SKM-1 treated with dmso at 0.1 percent for 144 hours (cell line): ENCODE data around the gene FAM181A.

Experiments
- DNase-seq: peaks from one replicate; lab custom pipeline; 2025; ENCODE audit not compliant: unreplicated experiment; lab: John Stamatoyannopoulos, UW

The FAM181A gene

DNA sequence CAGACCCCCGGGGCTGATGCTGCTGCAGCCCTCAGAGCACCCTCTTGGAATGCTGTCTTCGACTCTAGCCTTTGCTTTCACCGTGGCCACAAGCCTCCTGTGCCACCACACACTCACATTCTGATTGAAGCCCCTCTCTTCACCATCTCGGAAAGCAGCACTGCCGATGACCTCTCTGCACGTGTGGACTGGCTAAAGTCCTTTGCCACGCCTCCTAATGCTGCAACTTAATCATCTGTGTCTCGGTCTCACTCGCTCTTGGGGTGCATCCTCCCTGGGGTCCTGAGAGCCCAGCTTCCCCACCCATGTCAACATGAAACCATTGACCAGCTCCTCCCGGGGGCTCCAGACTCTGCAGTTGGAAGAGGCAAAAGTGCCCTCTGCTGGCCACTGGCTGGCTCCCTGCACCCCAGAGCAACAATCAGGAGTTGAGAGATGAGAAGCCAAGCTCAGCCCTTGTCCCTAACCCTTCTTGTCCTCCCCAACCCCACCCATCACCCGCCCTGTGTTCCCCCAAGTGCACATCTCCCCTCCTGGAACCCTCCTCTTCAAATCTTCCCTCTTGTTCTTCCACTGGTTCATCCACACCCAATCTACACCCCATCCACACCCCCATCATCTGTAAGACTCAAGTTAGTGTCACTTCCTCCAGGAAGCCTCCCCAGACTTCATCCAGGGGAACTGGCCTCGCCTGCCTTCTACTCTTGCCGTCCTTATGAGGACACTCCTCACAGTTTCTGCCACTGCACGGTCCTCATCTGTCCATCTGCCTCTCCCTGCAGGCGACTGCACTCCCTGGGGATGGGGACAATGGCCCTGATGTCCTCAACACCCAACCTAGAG is 23.6 kb upstream of the FAM181A start:
- no peak for DNase-seq

- no peak for DNase-seq
Observed at GRCh38 chr14:93905623-93906022, 21.5 kb upstream of the FAM181A start.

DNA sequence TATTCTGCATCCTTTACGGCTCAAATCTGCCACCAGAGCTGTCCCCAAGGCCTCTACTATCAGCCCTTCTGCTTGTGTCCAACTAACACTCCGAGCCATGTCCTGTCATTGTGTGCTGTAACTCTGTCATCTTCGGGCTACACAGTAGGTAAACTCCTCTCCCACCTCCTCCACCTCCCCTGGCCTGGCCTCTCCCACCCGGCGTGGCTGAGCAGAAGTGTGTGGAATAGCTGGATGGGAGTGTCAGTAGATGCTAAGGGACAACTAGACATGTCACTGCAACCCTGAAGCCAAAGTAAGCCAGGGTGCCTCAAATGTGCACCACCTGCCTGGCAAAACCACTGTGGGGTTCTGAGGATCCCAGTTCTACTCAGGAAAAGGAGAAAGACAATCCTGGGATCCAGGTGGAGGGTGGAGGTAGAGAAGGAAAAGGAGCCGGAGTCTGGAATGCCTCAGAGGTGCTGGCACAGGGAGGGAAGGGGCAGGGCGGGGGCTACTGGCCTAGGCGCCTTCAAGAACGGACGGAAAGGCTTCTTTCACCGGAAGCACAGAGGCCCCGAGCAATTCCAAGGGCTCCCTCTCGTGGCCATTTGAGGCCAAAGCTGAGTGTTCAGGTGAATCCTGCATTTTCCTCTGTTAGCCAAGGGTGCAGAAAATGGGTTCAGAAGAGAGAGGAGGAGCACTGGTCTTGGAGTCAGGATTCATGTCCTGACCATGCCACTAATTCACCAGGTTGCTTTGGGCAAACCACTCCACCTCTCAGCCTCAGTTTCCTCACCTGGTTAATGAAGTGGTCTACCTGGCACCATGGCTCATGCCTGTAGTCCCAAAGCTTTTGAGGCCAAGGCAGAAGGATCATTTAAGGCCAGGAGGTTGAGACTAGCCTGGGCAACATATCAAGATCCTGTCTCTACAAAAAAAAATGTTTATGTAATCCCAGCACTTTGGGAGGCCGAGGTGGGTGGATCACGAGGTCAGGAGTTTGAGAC is 20.5 kb upstream of the FAM181A start:
- peak; percentile 0 for DNase-seq

GRCh38 chr14:93909429-93910128 is 17.6 kb upstream of the FAM181A start:
- DNase-seq, result no peak

GRCh38 chr14:93911975-93912615 is 15.0 kb upstream of the FAM181A start:
- no peak for DNase-seq

GRCh38 chr14:93912782-93913181 is 14.4 kb upstream of the FAM181A start:
- DNase-seq, result no peak

GRCh38 chr14:93914278-93914677 is 12.9 kb upstream of the FAM181A start:
- no peak for DNase-seq

DNA sequence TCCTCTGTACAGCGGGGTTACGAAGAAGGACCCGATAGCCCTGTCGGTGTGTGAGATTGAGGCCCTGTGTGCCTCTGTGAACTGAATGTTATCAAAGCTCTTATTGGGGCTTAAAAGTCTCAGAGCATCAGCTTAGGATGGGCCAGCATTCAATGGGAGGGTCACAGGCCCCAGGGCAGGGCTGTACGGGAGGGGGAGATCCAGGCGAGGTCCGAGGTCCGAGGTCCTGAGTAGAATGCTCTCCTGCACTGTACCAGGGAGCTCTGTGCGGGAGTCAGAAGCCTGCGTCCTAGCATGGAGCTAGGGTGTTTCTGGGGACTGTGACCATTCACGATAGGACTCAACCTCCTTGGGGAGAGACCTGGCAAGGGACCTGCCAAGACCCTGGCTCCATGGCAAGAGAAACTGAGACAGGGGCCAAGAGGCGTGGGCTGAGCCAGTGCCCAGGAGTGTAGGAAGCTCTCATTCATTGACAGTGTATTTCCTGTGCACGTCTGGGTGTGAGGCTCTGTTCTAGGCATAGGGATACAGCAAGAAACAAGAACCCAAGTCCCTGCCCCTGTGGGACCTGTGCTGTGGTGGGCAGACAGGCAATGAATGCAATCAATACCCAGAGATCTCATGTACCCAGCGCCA is 12.0 kb upstream of the FAM181A start:
- DNase-seq, result no peak

GRCh38 chr14:93915800-93916199 is 11.3 kb upstream of the FAM181A start:
- DNase-seq, result no peak

DNA sequence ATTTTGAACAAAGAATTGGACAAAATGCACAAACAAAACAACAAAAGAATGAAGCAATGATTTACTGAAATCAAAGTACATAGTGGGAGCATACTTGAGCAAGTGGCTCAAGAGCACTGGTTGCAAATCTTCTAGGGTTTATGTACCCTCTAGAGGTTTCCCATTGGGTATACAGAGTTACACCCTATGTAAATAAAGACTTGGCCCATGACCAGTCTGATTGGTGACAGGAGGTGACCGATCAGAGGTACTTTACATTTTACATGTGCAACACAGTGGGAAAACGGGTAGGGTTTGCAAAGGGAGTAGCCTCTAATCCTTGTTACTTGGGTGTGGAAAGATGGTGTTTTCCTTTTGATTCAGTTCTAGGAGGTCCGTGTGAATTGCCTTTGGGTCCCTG is 10.6 kb upstream of the FAM181A start:
- DNase-seq, result no peak

DNA sequence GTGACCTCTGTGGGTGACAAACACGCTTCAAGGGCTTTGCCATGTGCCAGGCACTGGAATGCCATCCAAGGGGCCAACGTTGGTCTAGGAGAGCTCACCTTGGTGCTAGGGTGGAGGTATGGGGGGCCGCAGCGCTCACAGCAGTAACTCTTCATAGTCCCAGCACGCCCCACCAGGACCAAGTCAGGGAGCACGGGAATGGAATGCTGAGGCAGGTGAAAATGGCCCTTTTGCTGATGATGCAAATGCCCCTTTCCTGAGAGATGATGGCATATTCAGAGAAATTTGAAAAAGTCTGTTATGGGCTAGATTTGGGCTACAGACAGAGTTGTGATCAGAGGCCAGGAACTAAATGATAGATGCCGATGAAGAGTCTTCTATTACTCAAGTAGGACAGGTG is 10.0 kb upstream of the FAM181A start:
- no peak for DNase-seq

DNA sequence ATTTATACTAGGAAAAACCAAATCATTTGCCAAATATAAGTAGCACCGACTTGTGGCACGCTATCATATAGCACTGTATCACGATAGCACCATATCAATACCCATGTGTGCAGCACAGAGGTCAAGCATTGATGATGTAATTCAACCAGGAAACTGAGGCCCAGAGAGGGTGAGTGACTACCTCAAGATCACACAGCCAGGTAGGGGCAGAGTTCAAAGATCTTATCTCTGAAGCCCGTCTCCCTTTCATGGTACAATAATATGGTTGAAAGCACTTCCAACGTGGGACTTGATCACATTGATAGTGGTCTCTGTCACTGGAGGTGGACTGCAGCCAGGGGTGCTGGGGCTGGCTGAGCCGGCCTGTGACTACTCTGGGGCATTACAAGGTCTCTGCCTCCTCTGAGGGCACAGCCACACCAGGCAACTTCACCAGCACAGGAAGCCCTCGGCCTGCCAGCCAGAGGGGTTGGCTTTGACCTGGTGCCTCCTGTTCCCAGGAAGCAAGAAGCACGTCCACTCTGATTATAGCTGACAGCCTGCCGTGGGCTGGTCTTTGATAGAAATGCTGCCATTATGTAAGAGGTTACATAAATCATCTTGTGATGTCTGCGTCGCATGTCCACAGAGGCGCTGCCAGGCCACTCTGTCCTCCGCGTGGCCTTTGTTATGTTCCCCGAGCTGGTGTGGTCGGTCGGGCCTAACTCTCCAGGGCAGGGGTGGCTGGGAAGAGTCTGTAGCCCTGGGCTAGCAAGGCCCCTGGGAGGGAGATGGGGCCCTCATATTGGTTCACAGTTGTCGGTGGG is 5.9 kb upstream of the FAM181A start:
- no peak for DNase-seq

GRCh38 chr14:93923626-93924025 is 3.5 kb upstream of the FAM181A start:
- DNase-seq, result no peak

GRCh38 chr14:93924592-93925355 is 2.4 kb upstream of the FAM181A start:
- DNase-seq, result no peak

GRCh38 chr14:93925374-93925895 is 1.7 kb upstream of the FAM181A start:
- no peak for DNase-seq

DNA sequence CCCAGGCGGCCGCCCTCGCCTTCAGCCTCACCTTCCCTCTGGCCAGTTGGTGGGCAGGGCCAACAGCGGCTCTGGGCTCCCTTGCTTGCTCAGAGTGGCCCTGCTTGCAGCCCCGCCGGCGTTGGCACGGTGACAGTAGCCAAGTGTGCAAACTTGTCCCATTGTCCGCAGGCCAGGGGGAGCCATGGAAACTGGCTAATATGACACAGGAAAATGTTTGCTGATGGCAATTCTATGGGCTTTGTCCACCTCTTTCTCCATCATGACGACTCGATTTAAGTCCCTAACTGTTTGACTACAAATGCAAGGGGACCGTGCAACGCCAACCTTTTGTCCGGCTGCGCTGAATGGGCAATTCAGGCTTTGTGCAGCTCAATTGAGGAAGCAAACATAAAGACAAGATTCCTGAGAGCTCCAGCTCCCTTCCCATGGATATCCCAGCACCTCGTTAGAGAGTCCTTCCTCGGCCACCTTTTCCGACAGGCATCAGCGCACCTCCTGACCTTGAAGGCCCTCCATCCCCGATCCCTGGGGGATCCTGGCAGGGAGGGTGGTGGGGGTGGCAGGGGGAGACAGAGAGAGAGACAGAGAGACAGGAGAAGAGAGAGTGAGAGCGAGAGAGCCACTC is 785 bp upstream of the FAM181A start:
- DNase-seq, result no peak

- DNase-seq, result no peak
Observed at GRCh38 chr14:93927800-93928145, 629 bp downstream of the FAM181A start.
